ENCODE measurements around the gene WDFY4.

The WDFY4 gene

DNA sequence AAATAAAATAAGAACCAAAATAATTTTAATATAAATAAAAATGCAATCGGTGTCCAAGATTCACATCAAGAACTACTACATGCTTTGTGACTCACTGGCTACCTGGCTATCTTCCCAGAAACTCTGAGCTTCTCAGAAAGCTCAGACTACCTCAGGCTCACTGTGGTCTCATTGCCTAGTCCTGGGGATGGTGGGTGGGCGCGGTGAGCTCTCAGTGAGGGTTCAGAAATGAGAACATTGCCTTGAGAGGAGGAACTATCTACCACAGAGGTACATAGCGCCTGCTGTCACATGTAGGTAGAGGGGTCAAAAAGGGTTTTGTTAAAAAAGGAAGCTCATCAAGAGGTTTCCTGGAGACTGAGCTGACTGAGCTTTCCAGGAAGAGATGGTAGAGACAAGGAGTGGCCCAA is 108.0 kb downstream of the WDFY4 start:
- no peak for DNase-seq (ENCODE audit: low spot score)

DNA sequence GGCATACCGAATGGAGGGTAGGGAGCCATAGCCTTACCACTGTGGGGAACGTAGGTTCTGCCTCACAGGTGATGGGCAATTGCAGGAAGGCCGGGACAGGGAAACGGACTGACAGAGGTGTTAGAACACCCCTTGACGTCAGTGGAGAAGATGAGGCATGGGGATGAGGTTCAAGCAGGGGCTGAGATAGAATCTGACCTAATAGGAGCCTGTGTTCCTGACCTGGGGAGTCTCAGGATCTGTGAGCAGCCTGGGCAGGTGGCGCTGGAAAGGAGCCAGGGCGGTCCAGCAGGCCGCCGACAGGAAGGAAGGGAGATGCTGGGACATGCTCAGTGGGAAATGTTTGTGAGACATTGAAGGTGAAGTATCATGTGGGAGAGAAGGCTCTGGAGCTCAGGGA is 109.4 kb downstream of the WDFY4 start:
- no peak for DNase-seq (ENCODE audit: low spot score)

DNA sequence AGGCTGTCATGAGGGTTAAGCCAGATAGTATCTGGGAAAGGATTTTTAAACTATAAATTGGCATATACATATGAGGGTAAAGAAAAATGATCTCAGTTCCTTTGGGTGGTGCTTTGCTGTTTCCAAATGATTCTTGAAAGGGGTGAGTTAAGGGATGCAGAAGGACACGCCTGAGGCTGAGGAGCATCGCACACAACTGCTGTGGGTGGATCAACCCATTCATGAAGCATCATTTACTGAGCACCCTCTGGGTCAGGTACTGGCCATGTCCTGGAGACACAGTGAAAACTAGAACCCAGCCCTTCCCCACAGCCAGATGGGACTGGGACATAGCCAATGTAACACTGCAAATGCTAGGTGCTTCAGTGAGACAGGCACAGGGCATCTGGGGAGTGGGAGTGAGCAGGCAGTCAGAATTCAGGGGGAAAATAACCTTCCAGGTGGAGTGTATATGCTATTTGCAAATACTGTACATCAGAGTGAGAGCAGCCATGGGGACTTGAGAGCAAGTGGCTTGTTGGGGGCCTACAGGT is 112.1 kb downstream of the WDFY4 start:
- no peak for DNase-seq (ENCODE audit: low spot score)

- no peak for DNase-seq (ENCODE audit: low spot score)
Measured at GRCh38 chr10:48797830-48798229, 113.2 kb downstream of the WDFY4 start.

DNA sequence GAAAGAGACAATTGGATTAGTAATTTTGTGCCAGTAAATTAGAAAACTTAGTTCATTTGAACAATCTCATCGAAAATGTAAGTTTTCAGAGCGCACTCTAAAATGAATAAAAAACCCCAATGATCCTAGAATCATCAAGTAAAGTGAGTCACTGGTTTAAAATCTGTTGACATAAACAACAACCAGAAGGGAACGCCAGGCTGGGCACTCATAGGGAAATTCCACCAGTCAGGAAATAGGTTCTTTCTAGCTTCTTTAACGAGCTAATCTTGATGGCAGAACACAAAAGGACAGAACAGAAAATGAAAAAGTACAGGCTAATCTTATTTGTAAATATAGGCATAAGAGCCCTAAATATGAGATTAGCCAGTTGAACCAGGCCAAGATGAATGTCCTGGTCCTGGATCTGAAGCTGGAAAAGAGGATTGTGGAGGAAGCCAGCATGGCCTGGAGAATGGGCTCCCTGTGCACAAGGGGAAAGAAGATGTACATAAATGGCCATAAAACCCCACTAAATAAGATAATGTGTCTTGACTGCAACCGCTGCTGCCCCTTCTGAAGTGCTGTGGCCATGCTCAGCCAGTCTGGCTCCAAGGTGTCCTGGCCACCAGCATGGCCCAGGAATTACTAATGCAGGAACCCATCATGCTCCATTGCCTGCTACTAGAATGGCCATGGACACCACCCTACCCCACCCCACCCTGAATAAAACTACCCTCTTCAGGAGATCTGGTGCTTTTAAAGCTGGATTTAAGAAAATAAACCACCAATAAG is 114.0 kb downstream of the WDFY4 start:
- no peak for DNase-seq (ENCODE audit: low spot score)

DNA sequence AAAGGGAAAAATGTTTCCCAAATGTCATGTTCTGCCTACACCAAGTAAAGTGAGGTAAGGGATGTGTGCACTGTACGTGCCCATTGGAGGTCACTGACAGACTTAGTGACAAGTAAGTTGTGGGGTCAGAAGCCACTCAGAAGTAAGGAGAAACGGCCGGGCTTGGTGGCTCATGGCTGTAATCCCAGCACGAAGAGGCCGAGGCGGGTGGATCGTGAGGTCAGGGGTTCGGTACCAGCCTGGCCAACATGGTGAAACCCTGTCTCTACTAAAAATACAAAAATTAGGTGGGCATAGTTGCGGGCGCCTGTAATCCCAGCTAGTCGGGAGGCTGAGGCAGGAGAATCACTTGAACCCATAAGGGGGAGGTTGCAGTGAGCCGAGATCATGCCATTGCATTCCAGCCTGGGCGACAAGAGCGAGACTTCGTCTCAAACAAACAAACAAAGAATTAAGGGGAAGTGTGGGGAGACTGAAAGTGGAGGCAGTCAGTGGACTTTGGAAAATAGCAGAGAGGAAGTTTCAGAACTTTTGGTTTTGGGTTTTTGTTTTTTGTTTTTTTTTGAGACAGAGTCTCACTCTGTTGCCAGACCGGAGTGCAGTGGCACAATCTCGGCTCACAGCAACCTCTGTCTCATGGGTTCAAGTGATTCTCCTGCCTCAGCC is 114.8 kb downstream of the WDFY4 start:
- DNase-seq (ENCODE audit: low spot score): peak; percentile 53

DNA sequence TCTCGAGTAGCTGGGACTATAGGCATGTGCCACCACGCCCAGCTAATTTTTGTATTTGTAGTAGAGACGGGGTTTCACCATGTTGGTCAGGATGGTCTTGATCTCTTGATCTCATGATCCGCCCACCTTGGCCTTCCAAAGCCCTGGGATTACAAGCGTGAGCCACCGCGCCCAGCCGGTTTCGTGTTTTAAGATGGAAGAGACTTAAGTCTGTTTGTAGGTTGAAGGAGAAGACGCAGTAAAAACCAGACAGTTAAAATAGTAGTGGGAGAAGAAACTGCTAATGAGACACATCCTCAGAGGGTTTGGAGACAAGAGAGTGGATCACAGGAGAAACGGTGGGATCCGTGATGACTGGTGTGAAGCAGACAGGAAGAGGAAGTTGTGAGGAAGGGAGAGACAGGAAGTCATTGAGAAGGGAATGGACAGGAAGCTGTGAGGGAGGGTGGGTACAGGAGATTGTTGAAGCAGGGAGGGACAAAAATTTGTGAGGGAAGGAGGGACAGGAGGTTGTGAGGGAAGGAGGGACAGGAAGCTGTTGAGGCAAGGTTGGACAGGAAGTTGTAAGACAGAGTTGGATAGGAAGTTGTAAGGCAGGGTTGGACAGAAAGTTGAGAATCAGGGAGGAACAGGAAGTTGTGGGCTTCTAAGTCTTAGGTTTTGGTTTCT is 115.5 kb downstream of the WDFY4 start:
- peak; percentile 73 for DNase-seq (ENCODE audit: low spot score)

GRCh38 chr10:48801001-48801421 is 116.3 kb downstream of the WDFY4 start:
- no peak for DNase-seq (ENCODE audit: low spot score)

DNA sequence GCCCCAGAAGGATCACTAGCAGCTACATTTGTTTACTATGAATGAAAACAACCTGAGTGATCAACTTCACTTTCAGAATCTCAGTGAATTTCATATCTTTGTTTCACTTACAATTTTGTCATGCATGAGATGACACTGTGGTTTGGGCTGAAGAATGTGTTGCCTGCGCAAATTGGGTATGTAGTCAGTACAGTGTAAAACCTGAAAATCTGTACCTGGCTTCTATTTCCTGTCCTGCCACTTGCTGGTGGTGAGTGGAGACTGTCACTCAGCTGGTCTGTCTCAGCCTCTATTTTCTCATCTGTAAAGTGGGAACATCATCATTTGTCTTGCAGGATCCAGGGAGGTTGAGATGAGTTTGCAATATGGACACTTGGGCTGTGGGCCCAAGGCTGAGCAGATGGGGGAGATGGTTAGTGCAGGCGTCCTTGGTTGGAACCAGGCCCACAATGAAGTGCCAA is 118.0 kb downstream of the WDFY4 start:
- no peak for DNase-seq (ENCODE audit: low spot score)

DNA sequence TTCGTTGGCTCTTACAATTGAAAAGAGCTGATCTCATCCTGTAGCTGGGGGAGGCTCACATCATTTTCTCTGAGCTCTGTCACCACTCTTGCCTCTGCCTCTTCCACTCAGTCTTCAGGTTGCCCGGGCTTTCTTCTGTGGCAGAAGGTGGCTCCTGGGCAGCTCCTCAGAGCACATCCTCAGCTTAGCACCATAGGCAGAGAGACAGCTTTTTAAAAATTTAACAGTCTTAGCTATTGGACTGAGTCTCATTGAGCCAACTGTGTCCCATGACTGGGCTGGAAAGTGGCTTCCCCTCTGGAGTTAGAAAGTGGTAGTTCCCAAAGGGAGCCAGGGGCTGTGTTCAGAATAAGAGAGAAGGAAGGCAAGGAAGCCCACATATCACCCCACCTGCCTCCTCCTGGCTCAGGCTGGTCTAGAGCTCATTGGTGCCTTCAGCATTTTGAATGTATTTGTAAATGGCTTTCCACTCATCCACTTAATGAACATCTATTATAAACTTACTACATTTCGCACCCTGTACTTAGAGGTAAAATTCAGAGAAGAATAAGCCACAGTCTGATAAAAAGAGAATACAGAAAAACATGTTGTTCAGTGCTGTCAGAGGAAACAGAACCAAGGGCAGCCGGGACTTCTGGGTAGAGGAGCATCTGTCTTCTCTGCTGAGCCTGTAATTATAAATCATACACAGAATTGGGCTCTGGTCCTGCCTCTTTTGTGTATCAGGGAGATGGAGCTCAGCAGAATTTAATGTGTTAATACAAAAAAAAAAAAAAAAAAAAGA is 119.3 kb downstream of the WDFY4 start:
- no peak for DNase-seq (ENCODE audit: low spot score)

DNA sequence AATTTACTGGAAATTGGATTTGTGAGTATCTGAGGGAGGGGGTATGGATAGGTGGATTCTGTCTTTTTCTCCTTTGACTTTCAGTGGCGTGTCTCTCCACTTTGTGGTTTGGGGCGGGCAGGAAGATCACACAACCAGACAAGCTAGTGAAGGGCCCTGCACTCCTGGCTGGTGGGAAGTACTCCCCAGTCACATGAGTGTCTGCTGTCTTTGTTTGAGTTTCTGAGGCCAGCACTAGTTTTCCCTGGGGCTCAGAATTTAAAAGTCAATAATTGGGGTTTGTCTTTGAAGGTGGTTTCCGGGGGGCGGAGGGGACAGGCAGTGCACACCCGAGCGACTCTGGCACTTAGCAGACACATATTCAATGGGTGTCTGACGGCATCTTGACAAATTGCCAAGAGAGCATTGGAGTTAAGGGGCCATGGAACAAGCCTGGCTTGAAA is 120.1 kb downstream of the WDFY4 start:
- DNase-seq (ENCODE audit: low spot score): peak; percentile 53

- no peak for DNase-seq (ENCODE audit: low spot score)
Measured at GRCh38 chr10:48805411-48805810, 120.7 kb downstream of the WDFY4 start.

- no peak for DNase-seq (ENCODE audit: low spot score)
Measured at GRCh38 chr10:48805848-48806247, 121.2 kb downstream of the WDFY4 start.

- no peak for DNase-seq (ENCODE audit: low spot score)
Measured at GRCh38 chr10:48806342-48806741, 121.7 kb downstream of the WDFY4 start.

- no peak for DNase-seq (ENCODE audit: low spot score)
Measured at GRCh38 chr10:48807791-48808470, 123.3 kb downstream of the WDFY4 start.

DNA sequence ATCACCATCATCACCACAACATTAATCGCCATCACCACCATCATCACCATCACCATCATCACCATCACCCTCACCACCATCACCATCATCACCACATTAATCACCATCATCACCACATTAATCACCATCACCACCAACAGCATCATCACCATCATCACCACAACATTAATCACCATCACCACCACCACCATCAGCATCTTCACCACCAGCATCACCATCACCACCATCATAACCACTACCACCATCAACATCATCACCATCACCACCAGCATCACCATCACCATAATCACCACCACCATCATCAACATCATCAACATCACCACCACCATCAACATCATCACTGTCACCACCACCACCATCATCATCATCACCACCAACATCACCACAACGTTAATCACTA is 124.6 kb downstream of the WDFY4 start:
- DNase-seq (ENCODE audit: low spot score): no peak

GRCh38 chr10:48811461-48811860 is 126.8 kb downstream of the WDFY4 start:
- no peak for DNase-seq (ENCODE audit: low spot score)

DNA sequence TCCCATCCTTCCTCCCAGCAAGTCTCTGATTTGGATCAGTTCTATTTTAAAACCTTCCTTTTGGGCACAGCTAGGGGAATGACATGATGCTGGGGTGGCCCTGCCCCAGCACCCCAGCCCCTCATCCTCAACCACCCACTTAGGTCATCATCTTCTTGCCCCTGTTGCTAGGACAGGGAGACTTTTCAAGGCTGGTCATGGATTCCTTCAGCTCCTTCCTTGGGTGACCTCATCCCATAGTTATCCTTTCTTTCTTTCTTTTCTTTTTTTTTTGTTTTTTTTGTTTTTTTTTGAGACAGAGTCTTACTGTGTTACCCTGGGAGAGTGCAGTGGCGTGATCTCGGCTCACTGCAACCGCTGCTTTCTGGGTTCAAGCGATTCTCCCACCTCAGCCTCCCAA is 127.2 kb downstream of the WDFY4 start:
- no peak for DNase-seq (ENCODE audit: low spot score)

DNA sequence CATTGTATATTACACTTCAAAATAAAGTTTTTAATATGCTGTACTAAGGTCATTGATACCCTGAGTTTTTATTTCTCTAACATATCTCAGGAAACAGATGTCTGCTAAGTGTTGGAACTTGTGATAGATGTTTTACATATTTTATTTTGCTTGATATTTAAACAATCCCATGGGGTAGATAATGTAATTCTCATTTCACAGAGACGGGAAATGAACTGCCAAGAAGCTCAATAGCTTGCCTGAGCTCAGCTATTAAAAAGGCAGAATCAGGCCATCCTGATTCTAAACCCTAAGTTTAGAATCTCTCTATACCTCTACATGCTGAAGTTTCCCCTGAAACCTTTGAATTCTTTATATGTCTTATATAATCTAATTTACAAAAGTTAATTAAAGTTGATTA is 128.6 kb downstream of the WDFY4 start:
- DNase-seq (ENCODE audit: low spot score): no peak

GRCh38 chr10:48813825-48814224 is 129.2 kb downstream of the WDFY4 start:
- no peak for DNase-seq (ENCODE audit: low spot score)

GRCh38 chr10:48814933-48815332 is 130.3 kb downstream of the WDFY4 start:
- no peak for DNase-seq (ENCODE audit: low spot score)

Measured in pons (tissue), 1 donor.